Gastrocnemius medialis (tissue), 4 donors: ENCODE measurements around the gene ALDH3A1. TPM values are rescaled to one million over a fixed set of nuclear protein-coding genes. Genes with fewer than 3 reads are reported as not detected.

ENCODE experiments used
- ATAC-seq, 2 donors: fragments of 150-250 bp; one replicate each; pipeline ENCODE4 v1.9.1; 2016
- DNase-seq, 2 donors: peaks; one replicate each; pipeline ENCODE4 v3.0.0-alpha.2; 2019
- H3K27ac ChIP-seq, 4 donors: fragments of 200-600 bp; sonication (generic); 1 replicate in 1 of 4; 2 replicates in 3 of 4; pipeline ENCODE4 v1.5.1; 2016 to 2018; ENCODE audit warnings: mild to moderate bottlenecking in 2 of 4, moderate library complexity in 1 of 4
- H3K27me3 ChIP-seq, 3 donors: fragments of 200-600 bp; sonication (generic) in 2 of 3; 1 replicate in 1 of 3; 2 replicates in 2 of 3; pipeline versions ENCODE4 v1.5.1 to v1.6.0; 2016 to 2019; ENCODE audit warnings: mild to moderate bottlenecking in 1 of 3, moderate library complexity in 1 of 3
- H3K36me3 ChIP-seq, 2 donors: fragments of 200-600 bp; sonication (generic) in 1 of 2; one replicate each; pipeline ENCODE4 v1.5.1; 2017 to 2018
- H3K4me1 ChIP-seq, 2 donors: fragments of 200-600 bp; sonication (generic) in 1 of 2; one replicate each; pipeline ENCODE4 v1.5.1; 2016 to 2017; ENCODE audit warnings: mild to moderate bottlenecking in 2 of 2
- H3K4me3 ChIP-seq, 4 donors: fragments of 200-600 bp; sonication (generic) in 3 of 4; 1 replicate in 1 of 4; 2 replicates in 3 of 4; pipeline ENCODE4 v1.5.1; 2016 to 2019; ENCODE audit warnings: mild to moderate bottlenecking in 2 of 4
- H3K9me3 ChIP-seq, 3 donors: fragments of 200-600 bp; sonication (generic) in 2 of 3; 1 replicate in 1 of 3; 2 replicates in 2 of 3; pipeline ENCODE4 v1.5.1; 2016 to 2019
- CTCF ChIP-seq, 5 experiments: fragments of 450-650 bp in 3 of 5; fragments of 200-600 bp in 2 of 5; sonication (generic) in 2 of 5; IDR thresholded peaks in 4 of 5; conservative IDR thresholded peaks in 1 of 5; 1 replicate in 4 of 5; 2 replicates in 1 of 5; pipeline ENCODE4 v1.5.1; 2016 to 2019; ENCODE audit warnings: antibody characterized with exemption in 5 of 5, mild to moderate bottlenecking in 3 of 5, moderate library complexity in 3 of 5
- POLR2A ChIP-seq, 2 donors: fragments of 450-650 bp; IDR thresholded peaks; one replicate each; pipeline ENCODE4 v1.6.1; 2017; ENCODE audit warnings: antibody characterized with exemption in 2 of 2, mild to moderate bottlenecking in 2 of 2, moderate library complexity in 2 of 2
- in situ Hi-C, 4 donors: fragments of 200-750 bp; cut with MboI; loops; one replicate each; pipeline versions ENCODE4 v1.15.0 to v1.8.0; 2017; ENCODE audit warnings: low sequenced_read_pairs in 4 of 4
- intact Hi-C: fragments of 100-400 bp; cut with DNase I; formaldehyde crosslinking; loops from one replicate; pipeline ENCODE4 v1.15.1; 2023; ENCODE audit warnings: low total_unique reads
- total RNA-seq, 4 donors: library from RNA; depleted of rRNA; stranded (reverse); fragments of >200 nt; gene quantifications; one replicate each; pipeline versions ENCODE4 v1.1.0 to v1.2.3, GENCODE V29; 2016

Gene ALDH3A1
- total RNA-seq, 4 donors from 2014 or later: 0.18 to 0.23 TPM; not detected in 2

- Histone ChIP-seq H3K27me3 (no peaks in the 10 kb centered on the region), H3K27ac (no peak overlapping the region), H3K9me3 (no peaks in the 10 kb centered on the region), H3K36me3 (no peaks in the 10 kb centered on the region), H3K4me1 (peaks cover 0 to 4% of the 10 kb centered on the region in 2 donors), H3K4me3 (no peak overlapping the region)
- in situ Hi-C loops: no loop called here
- TF ChIP-seq CTCF (IDR thresholded peaks at IDR 0.05 in 4 of 5, conservative IDR thresholded peaks at IDR 0.05 in 1 of 5) (no peak), POLR2A (IDR thresholded peaks at IDR 0.05) (no peak)
- intact Hi-C loops: no loop called here
- DNase-seq (no peak), ATAC-seq (no peak)
These were observed 34.2 kb downstream of the ALDH3A1 start for GRCh38 chr17:19713901-19714361.

DNA sequence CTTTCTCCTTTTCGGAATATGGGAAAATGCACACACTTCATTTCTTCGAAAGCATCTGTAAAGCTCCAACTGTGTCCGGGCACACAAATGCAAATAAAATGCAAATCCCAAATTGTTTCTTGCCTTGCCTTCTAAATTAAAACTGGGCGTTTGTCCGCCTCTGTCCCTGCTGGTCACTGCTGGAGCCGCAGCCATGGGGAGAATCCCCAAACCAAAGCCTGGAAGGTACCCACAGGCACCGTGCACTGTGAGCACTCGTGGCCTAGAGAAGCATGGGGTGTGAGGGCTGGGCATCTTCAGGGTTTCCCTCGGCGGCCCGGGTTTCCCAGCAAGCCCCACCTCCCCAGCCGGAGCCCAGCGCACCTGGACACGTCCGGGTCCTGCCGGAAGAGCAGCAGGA lies 34.6 kb downstream of the ALDH3A1 start:
- in situ Hi-C loops (no loop called here), intact Hi-C loops (no loop called here)
- H3K4me3 ChIP-seq: no peak overlapping the region
- ATAC-seq: no peak
- H3K9me3 ChIP-seq: no peaks in the 10 kb centered on the region
- TF ChIP-seq POLR2A (IDR thresholded peaks at IDR 0.05) (no peak), CTCF (IDR thresholded peaks at IDR 0.05 in 4 of 5, conservative IDR thresholded peaks at IDR 0.05 in 1 of 5) (no peak)
- H3K4me1 ChIP-seq: peaks cover 0 to 4% of the 10 kb centered on the region in 2 donors
- no peak overlapping the region for H3K27ac ChIP-seq
- DNase-seq: no peak
- no peaks in the 10 kb centered on the region for H3K27me3 ChIP-seq
- no peaks in the 10 kb centered on the region for H3K36me3 ChIP-seq

- in situ Hi-C loops: no loop called here
- H3K9me3 ChIP-seq: no peaks in the 10 kb centered on the region
- no peaks in the 10 kb centered on the region for H3K36me3 ChIP-seq
- no peak overlapping the region for H3K27ac ChIP-seq
- H3K27me3 ChIP-seq: no peaks in the 10 kb centered on the region
- DNase-seq: no peak
- ATAC-seq: no peak
- intact Hi-C loops: no loop called here
- peaks cover 0 to 4% of the 10 kb centered on the region in 2 donors for H3K4me1 ChIP-seq
- TF ChIP-seq POLR2A (IDR thresholded peaks at IDR 0.05) (no peak), CTCF (IDR thresholded peaks at IDR 0.05 in 4 of 5, conservative IDR thresholded peaks at IDR 0.05 in 1 of 5) (no peak)
- no peak overlapping the region for H3K4me3 ChIP-seq
These were observed 35.6 kb downstream of the ALDH3A1 start for GRCh38 chr17:19712436-19713004.

GRCh38 chr17:19709841-19710240 lies 38.3 kb downstream of the ALDH3A1 start:
- Histone ChIP-seq H3K4me1 (no peaks in the 10 kb centered on the region), H3K4me3 (no peak overlapping the region), H3K27me3 (no peaks in the 10 kb centered on the region), H3K9me3 (no peaks in the 10 kb centered on the region), H3K36me3 (no peaks in the 10 kb centered on the region), H3K27ac (no peak overlapping the region)
- TF ChIP-seq CTCF (IDR thresholded peaks at IDR 0.05 in 4 of 5, conservative IDR thresholded peaks at IDR 0.05 in 1 of 5) (no peak), POLR2A (IDR thresholded peaks at IDR 0.05) (no peak)
- in situ Hi-C loops: no loop called here
- ATAC-seq (no peak), DNase-seq (no peak)
- intact Hi-C loops: no loop called here
